GM12874 (cell line): ENCODE results near the gene PTGIR.

Experiments
- TF ChIP-seq, protein P1 (sequence below): IDR thresholded peaks from 2 replicates; pipeline ENCODE4 v1.5.1; 2011; ENCODE audit warnings: low read depth, mild to moderate bottlenecking, control low read depth, low read length, moderate library complexity; ENCODE audit not compliant: insufficient read depth

The PTGIR gene

DNA sequence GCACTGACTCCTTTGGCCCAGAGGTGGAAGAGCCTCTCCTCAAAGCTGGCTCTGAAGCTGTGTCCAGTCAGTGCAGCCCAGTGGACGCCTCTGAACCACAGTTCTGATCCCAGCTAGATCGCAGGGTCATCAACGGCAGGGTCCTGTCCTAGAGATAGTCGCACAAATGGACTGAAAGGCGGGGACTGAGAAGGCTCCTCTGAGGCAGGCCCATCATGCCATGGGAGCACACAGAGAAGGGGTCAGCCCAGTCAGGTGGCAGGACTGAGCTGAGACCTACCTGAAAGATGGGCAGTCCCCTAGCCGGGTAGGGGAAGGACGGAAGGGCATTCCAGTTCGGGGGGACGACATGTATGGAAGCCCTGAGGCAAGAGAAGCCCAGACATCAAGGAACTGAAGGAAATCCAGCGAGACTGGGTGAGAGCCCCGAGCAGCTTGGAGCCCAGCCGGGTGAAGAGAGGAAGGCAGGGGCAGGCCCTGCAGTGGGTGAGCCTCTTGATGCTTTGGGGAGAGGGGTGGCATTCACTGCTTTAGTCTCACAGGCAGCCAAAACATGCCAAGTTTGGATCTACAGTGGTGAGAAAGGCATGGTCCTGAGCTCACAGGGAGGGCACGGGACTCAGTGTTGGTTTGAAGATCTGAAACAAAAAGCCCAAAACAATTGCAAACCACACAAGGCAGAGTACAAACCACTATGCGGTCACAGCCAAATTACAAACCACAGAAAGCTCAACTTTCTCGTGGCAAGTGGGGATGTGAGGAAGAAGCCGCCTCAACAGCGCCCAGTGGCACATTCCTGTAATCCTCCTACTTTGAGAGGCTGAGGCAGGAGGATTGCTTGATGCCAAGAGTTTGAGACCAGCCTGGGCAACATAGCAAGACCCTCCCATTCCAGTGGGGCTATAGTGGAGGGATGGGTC lies 13.8 kb downstream of the PTGIR start:
- TF ChIP-seq, protein P1, sequence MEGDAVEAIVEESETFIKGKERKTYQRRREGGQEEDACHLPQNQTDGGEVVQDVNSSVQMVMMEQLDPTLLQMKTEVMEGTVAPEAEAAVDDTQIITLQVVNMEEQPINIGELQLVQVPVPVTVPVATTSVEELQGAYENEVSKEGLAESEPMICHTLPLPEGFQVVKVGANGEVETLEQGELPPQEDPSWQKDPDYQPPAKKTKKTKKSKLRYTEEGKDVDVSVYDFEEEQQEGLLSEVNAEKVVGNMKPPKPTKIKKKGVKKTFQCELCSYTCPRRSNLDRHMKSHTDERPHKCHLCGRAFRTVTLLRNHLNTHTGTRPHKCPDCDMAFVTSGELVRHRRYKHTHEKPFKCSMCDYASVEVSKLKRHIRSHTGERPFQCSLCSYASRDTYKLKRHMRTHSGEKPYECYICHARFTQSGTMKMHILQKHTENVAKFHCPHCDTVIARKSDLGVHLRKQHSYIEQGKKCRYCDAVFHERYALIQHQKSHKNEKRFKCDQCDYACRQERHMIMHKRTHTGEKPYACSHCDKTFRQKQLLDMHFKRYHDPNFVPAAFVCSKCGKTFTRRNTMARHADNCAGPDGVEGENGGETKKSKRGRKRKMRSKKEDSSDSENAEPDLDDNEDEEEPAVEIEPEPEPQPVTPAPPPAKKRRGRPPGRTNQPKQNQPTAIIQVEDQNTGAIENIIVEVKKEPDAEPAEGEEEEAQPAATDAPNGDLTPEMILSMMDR, result no peak

DNA sequence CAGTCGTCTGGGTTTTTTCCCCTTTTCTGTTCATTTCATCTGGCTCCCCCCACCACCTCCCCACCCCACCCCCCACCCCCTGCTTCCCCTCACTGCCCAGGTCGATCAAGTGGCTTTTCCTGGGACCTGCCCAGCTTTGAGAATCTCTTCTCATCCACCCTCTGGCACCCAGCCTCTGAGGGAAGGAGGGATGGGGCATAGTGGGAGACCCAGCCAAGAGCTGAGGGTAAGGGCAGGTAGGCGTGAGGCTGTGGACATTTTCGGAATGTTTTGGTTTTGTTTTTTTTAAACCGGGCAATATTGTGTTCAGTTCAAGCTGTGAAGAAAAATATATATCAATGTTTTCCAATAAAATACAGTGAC lies 14.5 kb downstream of the PTGIR start:
- TF ChIP-seq, protein P1, result no peak

GRCh38 chr19:46609511-46610412 lies 15.1 kb downstream of the PTGIR start:
- TF ChIP-seq, protein P1, result no peak

DNA sequence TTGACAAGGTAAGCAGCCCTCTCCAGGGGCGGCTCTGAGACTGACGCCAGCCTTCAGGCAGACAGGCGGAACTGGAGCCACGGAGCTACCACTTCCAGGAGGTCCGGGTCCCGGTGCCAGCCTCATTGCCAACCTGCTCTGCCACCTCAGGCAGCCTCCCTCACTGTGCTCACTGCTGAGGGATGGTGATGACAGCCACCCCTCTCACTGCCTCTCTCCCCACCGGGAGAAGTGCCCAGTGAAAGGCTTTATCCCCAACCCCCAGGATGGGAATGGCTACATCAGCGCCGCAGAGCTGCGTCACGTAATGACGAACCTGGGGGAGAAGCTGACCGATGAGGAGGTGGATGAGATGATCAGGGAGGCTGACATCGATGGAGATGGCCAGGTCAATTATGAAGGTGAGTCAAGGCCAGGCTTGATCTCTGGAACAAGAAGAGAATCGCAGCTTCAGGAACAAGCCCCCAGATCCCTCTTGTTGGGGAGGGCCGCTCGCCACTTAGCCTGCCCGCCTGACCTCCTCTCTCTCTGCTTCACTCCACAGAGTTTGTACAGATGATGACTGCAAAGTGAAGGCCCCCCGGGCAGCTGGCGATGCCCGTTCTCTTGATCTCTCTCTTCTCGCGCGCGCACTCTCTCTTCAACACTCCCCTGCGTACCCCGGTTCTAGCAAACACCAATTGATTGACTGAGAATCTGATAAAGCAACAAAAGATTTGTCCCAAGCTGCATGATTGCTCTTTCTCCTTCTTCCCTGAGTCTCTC lies 16.1 kb downstream of the PTGIR start:
- TF ChIP-seq, protein P1, result no peak

- TF ChIP-seq, protein P1, result no peak
These were observed 16.7 kb downstream of the PTGIR start for GRCh38 chr19:46608178-46608577.

- TF ChIP-seq, protein P1, result no peak
These were observed 17.4 kb downstream of the PTGIR start for GRCh38 chr19:46607448-46607841.
